GM18907 (cell line): ENCODE measurements around the gene RNU1-3.
"Not testable (repeated sequence)": the region's sequence is repeated elsewhere in the genome, so short reads cannot be mapped to it uniquely, and the experiment has no call there.

ENCODE experiments used
- ATAC-seq: cut with Tn5 transposase; IDR thresholded peaks from one replicate; pipeline ENCODE4 v1.9.1; 2021; ENCODE audit warnings: mild to moderate bottlenecking, moderate library complexity; ENCODE audit not compliant: unreplicated experiment

The RNU1-3 gene

GRCh38 chr1:16623337-16623736 lies 43.4 kb downstream of the RNU1-3 start:
- not testable (repeated sequence) for ATAC-seq

GRCh38 chr1:16621681-16622315 lies 45.0 kb downstream of the RNU1-3 start:
- not testable (repeated sequence) for ATAC-seq

- ATAC-seq = no peak
Measured at GRCh38 chr1:16621300-16621658, 45.5 kb downstream of the RNU1-3 start.

- not testable (repeated sequence) for ATAC-seq
Measured at GRCh38 chr1:16619803-16620501, 46.8 kb downstream of the RNU1-3 start.

- no peak for ATAC-seq
Measured at GRCh38 chr1:16618719-16619118, 48.0 kb downstream of the RNU1-3 start.

GRCh38 chr1:16617778-16618580 lies 48.8 kb downstream of the RNU1-3 start:
- no peak for ATAC-seq

GRCh38 chr1:16617114-16617631 lies 49.6 kb downstream of the RNU1-3 start:
- ATAC-seq = no peak
